Measurements from ENCODE around the gene NAP1L1. TPM values are rescaled to one million over a fixed set of nuclear protein-coding genes. Genes with fewer than 3 reads are reported as not detected.

The NAP1L1 gene
- total and polyA plus RNA-seq, 11 donors = 175 to 359 (median 247) TPM

DNA sequence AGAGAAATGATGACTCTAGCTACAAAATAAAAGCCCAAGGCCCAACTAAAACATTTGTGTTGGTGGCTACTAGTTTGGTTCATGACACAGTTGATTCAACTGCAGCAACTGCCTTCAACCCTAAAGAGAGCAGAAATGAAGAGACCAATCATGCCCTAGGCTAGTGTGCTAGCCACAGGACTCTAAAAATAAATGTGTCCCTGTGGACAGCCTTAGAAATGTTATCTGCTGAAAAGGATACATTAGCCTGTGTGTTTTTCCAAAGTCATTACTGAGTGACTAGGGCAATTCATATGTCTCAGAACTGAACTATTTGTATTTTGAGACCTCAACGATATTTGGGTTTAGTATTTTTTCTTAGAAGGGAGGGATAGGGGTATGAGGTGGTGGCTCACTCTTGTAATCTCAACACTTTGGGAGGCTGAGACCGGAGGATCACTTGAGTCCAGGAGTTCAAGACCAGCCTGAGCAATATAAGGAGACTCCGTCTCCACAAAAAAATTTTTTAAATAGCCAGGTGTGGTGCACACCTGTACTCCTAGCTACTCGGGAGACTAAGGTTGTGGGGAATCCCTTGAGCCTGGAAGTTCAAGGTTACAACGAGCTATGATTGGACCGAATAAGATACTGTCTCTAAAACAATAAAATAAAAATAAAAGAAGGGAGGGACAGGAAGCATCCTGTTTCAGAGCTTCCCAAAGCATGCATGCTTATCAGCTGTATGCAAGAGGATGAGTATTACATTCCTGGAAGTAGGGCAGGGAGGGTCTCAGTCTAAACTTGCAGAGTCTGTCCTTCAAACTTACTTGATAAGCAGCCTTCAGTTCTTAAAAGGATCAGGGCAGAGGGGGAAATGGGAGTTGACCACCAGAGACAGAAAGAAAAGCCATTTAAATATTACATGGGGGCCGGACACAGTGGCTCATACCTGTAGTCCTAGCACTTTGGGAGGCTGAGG is 29.6 kb upstream of the NAP1L1 start:
- Histone ChIP-seq H3K4me3 (no peak overlapping the region), H3K27me3 (no peaks in the 10 kb centered on the region), H3K9me3 (no peaks in the 10 kb centered on the region), H3K4me1 (peaks cover 0 to 11% (median 3%) of the 10 kb centered on the region in 12 donors), H3K27ac (peak overlapping the region in 2 of 12 donors; percentile 31 to 57), H3K36me3 (no peaks in the 10 kb centered on the region)
- WGBS, 4 donors = 58 to 66% (median 60%) methylated on average over 7 of the region's 7 CpGs
- DNase-seq (no peak), ATAC-seq (peak; percentile 69 to 90 (median 82))
- no peak for TF ChIP-seq POLR2A (IDR thresholded peaks at IDR 0.05)
- TF ChIP-seq, protein P1, sequence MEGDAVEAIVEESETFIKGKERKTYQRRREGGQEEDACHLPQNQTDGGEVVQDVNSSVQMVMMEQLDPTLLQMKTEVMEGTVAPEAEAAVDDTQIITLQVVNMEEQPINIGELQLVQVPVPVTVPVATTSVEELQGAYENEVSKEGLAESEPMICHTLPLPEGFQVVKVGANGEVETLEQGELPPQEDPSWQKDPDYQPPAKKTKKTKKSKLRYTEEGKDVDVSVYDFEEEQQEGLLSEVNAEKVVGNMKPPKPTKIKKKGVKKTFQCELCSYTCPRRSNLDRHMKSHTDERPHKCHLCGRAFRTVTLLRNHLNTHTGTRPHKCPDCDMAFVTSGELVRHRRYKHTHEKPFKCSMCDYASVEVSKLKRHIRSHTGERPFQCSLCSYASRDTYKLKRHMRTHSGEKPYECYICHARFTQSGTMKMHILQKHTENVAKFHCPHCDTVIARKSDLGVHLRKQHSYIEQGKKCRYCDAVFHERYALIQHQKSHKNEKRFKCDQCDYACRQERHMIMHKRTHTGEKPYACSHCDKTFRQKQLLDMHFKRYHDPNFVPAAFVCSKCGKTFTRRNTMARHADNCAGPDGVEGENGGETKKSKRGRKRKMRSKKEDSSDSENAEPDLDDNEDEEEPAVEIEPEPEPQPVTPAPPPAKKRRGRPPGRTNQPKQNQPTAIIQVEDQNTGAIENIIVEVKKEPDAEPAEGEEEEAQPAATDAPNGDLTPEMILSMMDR (IDR thresholded peaks at IDR 0.05) = no peak
- intact Hi-C loops (cut with DNase I) = loop anchor here in 1 of 10 donors (10.0 kb wide), 1 partner anchor 231 kb away; the partner anchor contains the start of gene BBS10

DNA sequence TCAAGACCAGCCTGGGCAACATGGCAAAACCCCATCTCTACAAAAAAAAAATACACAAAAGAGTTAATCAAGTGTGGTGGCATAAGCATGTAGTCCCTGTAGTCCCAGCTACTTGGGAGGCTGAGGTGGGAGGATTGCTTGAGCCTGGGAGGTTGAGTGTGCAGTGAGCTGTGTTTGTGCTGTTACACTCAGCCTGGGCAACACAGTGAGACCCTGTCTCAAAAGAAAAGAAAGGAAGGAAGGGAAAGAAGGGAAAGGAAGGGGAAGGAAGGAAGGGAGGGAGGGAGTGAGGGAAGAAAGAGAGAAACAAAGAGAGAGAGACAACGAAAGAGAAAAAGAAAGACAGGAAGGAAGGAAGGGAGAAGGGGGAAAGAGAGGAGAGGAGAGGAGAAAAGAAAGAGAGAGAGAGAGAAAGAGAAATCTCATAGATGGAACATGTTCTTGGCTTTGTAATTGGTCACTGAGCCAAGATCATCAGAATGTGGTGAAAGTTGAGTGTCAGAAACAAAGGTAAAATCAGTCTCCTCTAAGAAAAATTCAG is 26.8 kb upstream of the NAP1L1 start:
- DNase-seq (no peak), ATAC-seq (no peak)
- 48% methylated on average over 1 of the region's 1 CpG; no CpG with 5 or more reads in 3 of the 4 donors for WGBS, 4 donors
- TF ChIP-seq, protein P1 (IDR thresholded peaks at IDR 0.05) = no peak
- no peak for TF ChIP-seq POLR2A (IDR thresholded peaks at IDR 0.05)
- Histone ChIP-seq H3K9me3 (no peaks in the 10 kb centered on the region), H3K4me3 (no peak overlapping the region), H3K36me3 (no peaks in the 10 kb centered on the region), H3K4me1 (peaks cover 0 to 11% (median 3%) of the 10 kb centered on the region in 12 donors), H3K27me3 (no peaks in the 10 kb centered on the region), H3K27ac (no peak overlapping the region)
- intact Hi-C loops (cut with DNase I) = loop anchor here in 1 of 10 donors (10.0 kb wide), 1 partner anchor 234 kb away; the partner anchor contains the start of gene BBS10

DNA sequence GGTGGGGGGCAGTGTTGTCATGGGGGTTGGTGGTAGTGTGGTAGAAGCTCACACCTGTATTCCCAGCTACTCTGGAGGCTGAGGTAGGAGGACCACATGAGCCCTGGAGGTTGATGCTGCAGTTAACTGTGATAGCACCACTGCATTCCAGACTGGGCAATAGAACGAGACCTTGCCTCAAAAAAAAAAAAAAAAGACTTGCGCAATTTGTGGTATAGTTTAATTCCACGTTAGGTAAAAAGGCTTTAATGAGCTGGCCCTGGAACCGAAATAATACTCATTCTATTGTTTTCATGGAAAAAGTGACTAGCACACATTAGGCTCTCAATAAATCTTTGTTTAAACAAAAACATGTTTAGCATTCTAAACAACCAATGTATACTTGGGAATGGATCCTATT is 25.4 kb upstream of the NAP1L1 start:
- 83 to 91% (median 87%) methylated on average over 4 of the region's 4 CpGs for WGBS, 4 donors

More for the DNA sequence above, 25.4 kb upstream of the NAP1L1 start:
- TF ChIP-seq, protein P1 (IDR thresholded peaks at IDR 0.05) = no peak
- no peak for TF ChIP-seq POLR2A (IDR thresholded peaks at IDR 0.05)
- intact Hi-C loops (cut with DNase I) = loop anchor here in 1 of 10 donors (10.0 kb wide), 1 partner anchor 235 kb away; the partner anchor contains the start of gene BBS10
- Histone ChIP-seq H3K9me3 (no peaks in the 10 kb centered on the region), H3K27ac (no peak overlapping the region), H3K36me3 (no peaks in the 10 kb centered on the region), H3K27me3 (no peaks in the 10 kb centered on the region), H3K4me1 (peaks cover 0 to 11% (median 3%) of the 10 kb centered on the region in 12 donors), H3K4me3 (no peak overlapping the region)
- DNase-seq (no peak), ATAC-seq (no peak)

Data from heart left ventricle (tissue), 16 donors.